Ovary (tissue), 9 donors: ENCODE data around the gene ANKIB1. TPM values are rescaled to one million over a fixed set of nuclear protein-coding genes. Genes with fewer than 3 reads are reported as not detected.

Experiments used
- DNase-seq, 5 donors: peaks; one replicate each; pipeline ENCODE4 v3.0.0-alpha.2; 2019 to 2020
- H3K27ac ChIP-seq, 2 donors: fragments of 200-600 bp; one replicate each; pipeline versions ENCODE4 v1.5.1 to v1.8.0; 2019 to 2022
- H3K27me3 ChIP-seq: fragments of 200-600 bp; one replicate; pipeline ENCODE4 v1.8.0; 2022
- H3K36me3 ChIP-seq: fragments of 200-600 bp; sonication (generic); one replicate; pipeline ENCODE4 v1.5.1; 2019
- H3K4me1 ChIP-seq: one replicate; pipeline ENCODE4 v1.8.1; 2013; ENCODE audit warnings: mild to moderate bottlenecking, moderate library complexity; ENCODE audit not compliant: insufficient read depth
- H3K4me3 ChIP-seq: fragments of 200-600 bp; sonication (generic); one replicate; pipeline ENCODE4 v1.5.1; 2017
- H3K9me3 ChIP-seq, 2 donors: fragments of 200-600 bp in 1 of 2; sonication (generic) in 1 of 2; one replicate each; pipeline versions ENCODE4 v1.5.1 to v1.8.1; 2013 to 2019; ENCODE audit warnings: mild to moderate bottlenecking in 1 of 2, moderate library complexity in 1 of 2
- CTCF ChIP-seq, 3 donors: fragments of 450-650 bp in 2 of 3; fragments of 200-600 bp in 1 of 3; IDR thresholded peaks; one replicate each; pipeline versions ENCODE4 v1.5.1 to v1.8.0; 2016 to 2022; ENCODE audit warnings: antibody characterized with exemption in 3 of 3, mild to moderate bottlenecking in 1 of 3
- EP300 ChIP-seq: sonication (generic); formaldehyde crosslinking; IDR thresholded peaks from one replicate; pipeline ENCODE4 v1.6.1; 2017; ENCODE audit warnings: antibody characterized with exemption
- POLR2A ChIP-seq: fragments of 450-650 bp; IDR thresholded peaks from one replicate; pipeline ENCODE4 v1.6.1; 2017; ENCODE audit warnings: antibody characterized with exemption, mild to moderate bottlenecking, moderate library complexity
- WGBS, 3 donors: extraction: QIAGEN DNeasy Blood & Tissue Kit in 1 of 3; methylation state at CpG; one replicate each; pipeline versions ENCODE4 v1.1.5 to v1.1.7; 2013 to 2017; 5-methylcytosine and 5-hydroxymethylcytosine counted together
- intact Hi-C, 4 donors: fragments of 100-400 bp; cut with DNase I; formaldehyde crosslinking; loops; one replicate each; pipeline versions ENCODE4 v1.11.0 to v1.15.1; 2022 to 2023
- polyA plus RNA-seq, 2 donors: library from polyadenylated mRNA; stranded (reverse); fragments of 200-250 nt in 1 of 2; fragments of 350-450 nt in 1 of 2; fragmentation: Illumina TruSeq in 1 of 2; extraction: RNeasy Lipid Tissue Mini Kit (QIAGEN cat#74804) in 1 of 2; gene quantifications; one replicate each; pipeline ENCODE4 v1.2.3, GENCODE V29; 2013 to 2014
- total RNA-seq, 7 donors: library from RNA; depleted of rRNA in 2 of 7; stranded (reverse); fragments of >200 nt in 2 of 7; fragmentation: NEBNext Ultra II Directional in 3 of 7; extraction: Animal tissue kit (Norgen Biotek cat#: 25700) in 3 of 7; gene quantifications; one replicate each; pipeline versions ENCODE4 v1.1.0 to v1.2.4, GENCODE V29; 2016 to 2023
- donor health status: DM: no; HTN: no; CAD: no; lungs with moderate emphysema.
- donor health status: DM: no; HTN: no; CAD: no.
- donor health status: Bipolar disorder and iron deficiency.
- donor health status: DM: yes; HTN: yes; CAD: no.
- donor health status: DM: no; HTN: no; CAD: no.
- donor health status: DM: yes; HTN: yes; CAD: no.

ANKIB1 gene
- total and polyA plus RNA-seq, 9 donors = 11.3 to 83.1 (median 60.1) TPM

- H3K9me3 ChIP-seq = no peaks in the 10 kb centered on the region
- TF ChIP-seq POLR2A = no peak
- no peak for TF ChIP-seq EP300
- no peak for TF ChIP-seq CTCF (IDR thresholded peaks at IDR 0.05)
- intact Hi-C loops = no loop called here
- no peak for DNase-seq
- H3K36me3 ChIP-seq = no peaks in the 10 kb centered on the region
- no peaks in the 10 kb centered on the region for H3K27me3 ChIP-seq
- H3K27ac ChIP-seq = no peak overlapping the region
- 51 to 64% (median 58%) methylated on average over 2 of the region's 2 CpGs for WGBS, 3 donors
- no peaks in the 10 kb centered on the region for H3K4me1 ChIP-seq
- H3K4me3 ChIP-seq = no peak overlapping the region
Measured at GRCh38 chr7:92336662-92337340, 91.0 kb downstream of the ANKIB1 start.

GRCh38 chr7:92340016-92340415 lies 94.2 kb downstream of the ANKIB1 start:
- Histone ChIP-seq H3K9me3 (no peaks in the 10 kb centered on the region), H3K36me3 (no peaks in the 10 kb centered on the region), H3K27ac (no peak overlapping the region), H3K27me3 (no peaks in the 10 kb centered on the region), H3K4me1 (no peaks in the 10 kb centered on the region), H3K4me3 (no peak overlapping the region)
- DNase-seq = no peak
- intact Hi-C loops = no loop called here
- WGBS, 3 donors = 97 to 100% (median 100%) methylated on average over 1 of the region's 1 CpG
- TF ChIP-seq CTCF (IDR thresholded peaks at IDR 0.05) (no peak), EP300 (no peak), POLR2A (no peak)

- H3K36me3 ChIP-seq = no peaks in the 10 kb centered on the region
- no peaks in the 10 kb centered on the region for H3K27me3 ChIP-seq
- intact Hi-C loops = no loop called here
- no peak overlapping the region for H3K27ac ChIP-seq
- no peak for DNase-seq
- no peaks in the 10 kb centered on the region for H3K4me1 ChIP-seq
- H3K4me3 ChIP-seq = no peak overlapping the region
- no peaks in the 10 kb centered on the region for H3K9me3 ChIP-seq
- no peak for TF ChIP-seq CTCF (IDR thresholded peaks at IDR 0.05)
- TF ChIP-seq POLR2A = no peak
- TF ChIP-seq EP300 = no peak
- 82 to 89% (median 85%) methylated on average over 3 of the region's 3 CpGs for WGBS, 3 donors
Measured at GRCh38 chr7:92343714-92344113, 97.9 kb downstream of the ANKIB1 start.

GRCh38 chr7:92352009-92352408 lies 106.2 kb downstream of the ANKIB1 start:
- Histone ChIP-seq H3K4me1 (no peaks in the 10 kb centered on the region), H3K27me3 (no peaks in the 10 kb centered on the region), H3K36me3 (no peaks in the 10 kb centered on the region), H3K27ac (no peak overlapping the region), H3K4me3 (no peak overlapping the region), H3K9me3 (no peaks in the 10 kb centered on the region)
- DNase-seq = no peak
- no peak for TF ChIP-seq POLR2A
- intact Hi-C loops = no loop called here

- 94 to 98% (median 96%) methylated on average over 1 of the region's 1 CpG for WGBS, 3 donors
- Histone ChIP-seq H3K27me3 (no peaks in the 10 kb centered on the region), H3K4me3 (no peak overlapping the region), H3K9me3 (no peaks in the 10 kb centered on the region), H3K36me3 (no peaks in the 10 kb centered on the region), H3K27ac (no peak overlapping the region), H3K4me1 (no peaks in the 10 kb centered on the region)
- intact Hi-C loops = no loop called here
- no peak for DNase-seq
- no peak for TF ChIP-seq CTCF (IDR thresholded peaks at IDR 0.05)
- no peak for TF ChIP-seq EP300
Measured at GRCh38 chr7:92354214-92354613, 108.4 kb downstream of the ANKIB1 start.
